Mesodermal cell (in vitro differentiated cells): ENCODE results near the gene RHBDF2.
A peak's percentile ranks its signal among the peaks of the same experiment; 100 is the strongest.

Source experiments
- H3K27ac ChIP-seq: 2 replicates; pipeline ENCODE4 v1.7.0; 2013; ENCODE audit warnings: mild to moderate bottlenecking, low read depth, low read length, moderate library complexity; ENCODE audit not compliant: severe bottlenecking
- H3K36me3 ChIP-seq: 2 replicates; pipeline ENCODE4 v1.7.1; 2013; ENCODE audit warnings: mild to moderate bottlenecking, low read length, moderate library complexity; ENCODE audit not compliant: control insufficient read depth, insufficient read depth
- H3K4me1 ChIP-seq: one replicate; pipeline ENCODE4 v1.7.1; 2013; ENCODE audit warnings: mild to moderate bottlenecking, low read length; ENCODE audit not compliant: insufficient read depth, control insufficient read depth, poor library complexity, severe bottlenecking
- H3K4me3 ChIP-seq: 2 replicates; pipeline ENCODE4 v1.7.0; 2013; ENCODE audit warnings: low read length, control low read depth, mild to moderate bottlenecking; ENCODE audit not compliant: insufficient read depth, poor library complexity, severe bottlenecking; ENCODE audit errors: extremely low read depth
- H3K9me3 ChIP-seq: 2 replicates; pipeline ENCODE4 v1.7.1; 2013; ENCODE audit warnings: mild to moderate bottlenecking, low read length, moderate library complexity; ENCODE audit not compliant: control insufficient read depth
- WGBS, 2 experiments: methylation state at CpG; one replicate each; pipeline ENCODE4 v1.1.5; 2013; ENCODE audit warnings: missing lambda C conversion rate in 2 of 2; ENCODE audit not compliant: insufficient coverage in 2 of 2; 5-methylcytosine and 5-hydroxymethylcytosine counted together

Gene RHBDF2

DNA sequence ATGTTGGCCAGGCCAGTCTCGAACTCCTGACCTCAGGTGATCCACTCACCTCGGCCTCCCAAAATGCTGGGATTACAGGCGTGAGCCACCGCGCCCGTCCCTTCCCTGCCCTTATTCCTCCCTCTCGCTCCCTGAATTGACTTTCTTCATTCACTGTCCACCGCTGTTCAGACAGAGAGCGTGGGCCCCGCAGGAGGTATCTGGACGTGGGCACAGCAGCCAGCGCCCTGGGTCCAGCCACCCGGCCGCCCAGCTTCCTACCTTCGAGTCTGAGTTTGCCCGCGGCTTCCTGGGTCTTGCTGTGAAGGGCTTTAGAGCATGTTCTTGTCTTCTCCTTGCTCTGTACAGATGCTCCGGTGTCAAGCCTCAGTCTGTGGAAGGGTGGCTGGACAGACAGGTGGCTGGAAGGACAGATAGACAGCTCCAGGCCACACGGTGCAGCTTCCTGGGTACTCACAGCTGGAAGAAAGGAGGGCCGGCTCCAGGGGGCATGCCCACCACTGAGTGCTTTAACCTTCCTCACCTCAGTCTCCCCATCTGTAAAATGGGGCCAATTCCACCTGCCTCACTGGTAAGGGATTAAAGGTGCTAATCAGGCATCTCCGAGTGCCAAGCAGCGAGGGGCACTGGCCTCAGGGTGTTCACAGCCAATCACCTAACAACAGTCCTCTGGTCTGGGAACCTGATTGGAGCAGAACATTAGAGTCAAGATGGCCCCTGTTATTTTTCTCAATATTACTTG, 13.6 kb downstream of the RHBDF2 start:
- Histone ChIP-seq H3K4me3 (no peak overlapping the region), H3K9me3 (no peaks in the 10 kb centered on the region), H3K4me1 (peaks cover 4% of the 10 kb centered on the region), H3K36me3 (no peaks in the 10 kb centered on the region), H3K27ac (no peak overlapping the region)
- WGBS, 2 experiments: 95 to 98% methylated on average over 19 to 20 of the region's 22 CpGs

DNA sequence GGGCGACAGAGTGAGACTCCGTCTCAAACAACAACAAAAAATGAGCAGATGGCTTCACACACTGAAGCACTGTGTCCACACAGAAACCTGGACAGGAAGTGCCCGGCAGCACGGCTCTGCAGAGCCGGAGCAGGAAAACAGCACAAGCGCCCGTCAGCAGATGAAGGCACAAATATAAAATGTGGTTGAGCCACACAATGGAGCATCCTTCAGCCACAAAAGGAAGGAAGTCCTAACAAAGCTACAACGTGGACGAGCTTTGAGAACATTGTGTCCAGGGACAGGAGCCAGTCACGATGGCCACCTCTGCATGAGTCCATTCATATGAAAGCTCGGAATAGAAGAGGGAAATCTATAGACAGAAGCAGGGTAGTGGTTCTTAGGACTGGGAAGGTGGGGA, 15.7 kb downstream of the RHBDF2 start:
- no peak overlapping the region for H3K4me3 ChIP-seq
- 81 to 87% methylated on average over 9 to 10 of the region's 11 CpGs for WGBS, 2 experiments

DNA sequence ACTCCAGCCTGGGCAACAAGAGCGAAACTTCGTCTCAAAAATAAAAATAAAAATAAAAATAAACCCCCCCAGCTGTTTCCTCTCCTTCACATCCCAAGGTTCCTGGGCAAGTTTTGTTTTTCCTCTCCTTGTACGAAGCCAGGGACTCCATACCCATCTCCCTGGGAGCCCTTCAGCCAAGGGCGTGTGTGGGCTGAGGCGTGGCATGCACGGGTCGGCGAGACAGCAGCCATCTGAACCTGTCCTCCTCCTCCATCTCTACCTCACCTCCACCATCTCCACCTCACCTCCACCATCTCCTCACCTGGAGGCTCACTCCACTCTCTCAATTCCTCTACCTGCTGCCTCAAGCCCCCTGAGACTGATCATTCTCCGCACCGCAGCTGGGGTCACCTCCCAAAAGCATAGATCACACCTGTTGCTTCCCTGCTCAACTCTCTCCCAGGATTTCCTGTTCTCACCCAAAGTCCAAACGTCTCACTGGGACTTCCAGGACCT, 16.9 kb downstream of the RHBDF2 start:
- 93 to 94% methylated on average over 7 to 9 of the region's 11 CpGs for WGBS, 2 experiments
- H3K4me3 ChIP-seq: no peak overlapping the region

More for the DNA sequence above, 15.7 kb downstream of the RHBDF2 start:
- Histone ChIP-seq H3K36me3 (no peaks in the 10 kb centered on the region), H3K4me1 (no peaks in the 10 kb centered on the region), H3K9me3 (no peaks in the 10 kb centered on the region), H3K27ac (no peak overlapping the region)

DNA sequence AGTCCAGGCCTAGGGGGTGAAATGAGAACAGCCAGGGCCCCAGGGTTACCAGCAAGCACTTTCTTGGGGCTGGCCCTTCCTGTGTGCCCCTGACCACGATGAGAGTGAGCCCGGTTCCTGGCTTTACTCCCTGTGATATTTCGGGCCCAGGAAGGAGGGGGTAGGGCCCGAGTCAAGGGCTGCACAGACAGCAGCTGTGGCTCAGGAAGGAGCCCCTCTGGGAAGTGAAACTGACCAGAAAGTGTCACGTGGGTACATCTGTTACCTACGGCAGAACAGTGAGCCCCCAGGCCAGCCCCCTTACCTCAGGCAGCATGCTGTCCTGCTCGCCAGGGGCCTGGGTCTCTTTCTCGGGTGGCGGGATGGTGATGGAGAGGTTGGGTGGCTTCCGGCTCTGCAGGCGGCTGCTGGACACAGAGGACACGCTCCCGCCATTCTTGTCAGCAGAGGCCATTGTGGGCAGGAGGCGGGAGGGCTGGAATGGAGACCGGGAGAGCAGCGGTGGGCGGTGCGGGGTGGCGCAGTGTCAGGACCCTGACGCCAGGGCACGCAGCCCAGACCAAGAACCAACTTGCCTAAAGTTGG, 20.1 kb downstream of the RHBDF2 start:
- 83 to 91% methylated on average over 14 to 21 of the region's 21 CpGs for WGBS, 2 experiments
- Histone ChIP-seq H3K4me3 (no peak overlapping the region), H3K27ac (peak overlapping the region; percentile 59), H3K9me3 (no peaks in the 10 kb centered on the region), H3K4me1 (no peaks in the 10 kb centered on the region), H3K36me3 (no peaks in the 10 kb centered on the region)

More for the DNA sequence above, 16.9 kb downstream of the RHBDF2 start:
- H3K4me1 ChIP-seq: no peaks in the 10 kb centered on the region
- no peaks in the 10 kb centered on the region for H3K9me3 ChIP-seq
- H3K36me3 ChIP-seq: no peaks in the 10 kb centered on the region
- no peak overlapping the region for H3K27ac ChIP-seq

DNA sequence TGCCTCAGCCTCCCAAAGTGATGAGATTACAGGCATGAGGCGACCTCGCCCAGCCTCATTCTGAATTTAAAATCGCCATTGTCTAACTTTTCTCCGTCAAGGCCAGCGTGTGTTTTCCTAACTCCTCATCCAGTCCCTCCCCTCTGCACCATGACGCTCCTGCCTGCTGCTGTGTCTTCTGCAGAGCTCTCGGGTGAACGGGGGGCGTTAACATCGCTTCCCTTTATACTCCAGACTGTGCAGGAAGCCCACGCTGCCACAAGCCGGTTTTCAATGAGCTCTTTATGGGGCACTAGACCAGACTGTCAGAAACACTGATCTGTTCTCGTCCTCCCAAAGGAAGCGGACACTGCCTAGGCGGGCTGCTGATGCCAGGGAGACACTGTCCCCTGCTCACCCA, 20.6 kb downstream of the RHBDF2 start:
- H3K4me3 ChIP-seq: no peak overlapping the region
- no peaks in the 10 kb centered on the region for H3K36me3 ChIP-seq
- H3K27ac ChIP-seq: peak overlapping the region; percentile 59
- H3K4me1 ChIP-seq: no peaks in the 10 kb centered on the region
- H3K9me3 ChIP-seq: no peaks in the 10 kb centered on the region
- 85 to 89% methylated on average over 13 to 15 of the region's 15 CpGs for WGBS, 2 experiments

DNA sequence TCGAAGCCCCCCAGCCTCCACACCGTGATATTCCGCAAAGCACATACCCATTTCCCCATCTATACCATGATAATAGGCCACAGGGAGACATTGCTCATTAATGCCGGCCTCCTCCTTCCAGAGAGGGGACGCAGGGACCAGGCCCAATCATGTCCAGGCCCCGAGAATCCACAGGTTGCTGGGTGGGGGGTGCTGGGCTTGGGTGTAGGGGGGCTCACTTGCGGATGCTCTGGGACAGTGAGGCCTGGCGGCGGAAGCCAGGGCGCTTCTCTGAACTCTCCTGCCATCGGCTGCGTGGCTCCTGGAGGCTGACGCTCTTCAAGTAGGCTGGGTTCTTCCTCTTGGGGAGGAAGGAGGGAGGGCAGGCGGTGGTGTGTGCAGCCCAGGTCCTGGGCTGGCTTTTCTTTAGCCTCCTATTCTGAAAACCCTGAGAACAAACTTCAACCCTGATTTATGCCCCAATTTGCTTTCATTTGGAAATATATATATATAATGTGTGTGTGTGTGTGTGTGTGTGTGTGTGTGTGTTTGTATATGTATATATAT, 21.6 kb downstream of the RHBDF2 start:
- Histone ChIP-seq H3K4me3 (no peak overlapping the region), H3K9me3 (no peaks in the 10 kb centered on the region), H3K4me1 (no peaks in the 10 kb centered on the region), H3K36me3 (no peaks in the 10 kb centered on the region), H3K27ac (no peak overlapping the region)
- 90 to 97% methylated on average over 5 to 10 of the region's 14 CpGs for WGBS, 2 experiments

DNA sequence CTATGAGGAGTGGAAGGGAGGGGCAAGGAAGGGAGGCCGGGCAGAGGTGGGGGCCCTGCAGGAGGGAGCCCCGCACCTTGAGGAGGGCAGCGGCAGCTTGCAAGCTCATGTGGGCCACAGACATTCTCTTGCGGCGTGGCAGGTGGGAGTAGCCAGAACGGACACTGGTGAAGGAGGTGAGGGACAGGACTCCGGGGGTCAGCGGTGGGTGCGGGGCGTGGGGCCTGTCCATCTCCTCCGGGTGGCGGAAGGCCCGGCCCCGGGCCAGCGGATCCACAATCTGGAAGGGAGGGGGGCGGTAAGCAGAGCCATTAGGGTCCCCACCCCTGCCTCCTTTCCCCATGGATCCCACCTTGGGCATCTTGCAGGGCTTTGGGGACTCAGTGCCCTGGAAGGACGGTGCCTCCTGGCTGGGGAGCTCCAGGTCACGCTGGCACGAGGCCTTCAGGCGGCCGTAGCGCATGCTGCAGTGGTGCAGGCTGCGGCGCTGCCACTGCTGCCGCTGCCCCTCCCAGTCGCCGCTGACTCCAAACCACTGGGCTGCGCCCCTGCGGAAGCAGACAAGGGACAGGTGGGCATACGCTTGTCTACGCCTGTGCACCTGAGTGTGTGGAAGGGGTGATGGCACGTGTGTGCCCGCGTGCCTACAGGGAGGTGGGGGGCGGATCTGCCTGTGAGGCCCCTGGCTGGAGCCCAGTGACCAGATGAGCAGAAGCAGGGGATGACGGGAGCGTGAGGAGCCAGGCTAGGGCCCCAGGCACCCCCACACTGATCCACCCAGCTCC, 22.3 kb downstream of the RHBDF2 start:
- H3K27ac ChIP-seq: no peak overlapping the region
- H3K9me3 ChIP-seq: no peaks in the 10 kb centered on the region
- WGBS, 2 experiments: 92 to 94% methylated on average over 29 to 37 of the region's 37 CpGs
- H3K4me3 ChIP-seq: no peak overlapping the region
- H3K4me1 ChIP-seq: no peaks in the 10 kb centered on the region
- H3K36me3 ChIP-seq: no peaks in the 10 kb centered on the region

DNA sequence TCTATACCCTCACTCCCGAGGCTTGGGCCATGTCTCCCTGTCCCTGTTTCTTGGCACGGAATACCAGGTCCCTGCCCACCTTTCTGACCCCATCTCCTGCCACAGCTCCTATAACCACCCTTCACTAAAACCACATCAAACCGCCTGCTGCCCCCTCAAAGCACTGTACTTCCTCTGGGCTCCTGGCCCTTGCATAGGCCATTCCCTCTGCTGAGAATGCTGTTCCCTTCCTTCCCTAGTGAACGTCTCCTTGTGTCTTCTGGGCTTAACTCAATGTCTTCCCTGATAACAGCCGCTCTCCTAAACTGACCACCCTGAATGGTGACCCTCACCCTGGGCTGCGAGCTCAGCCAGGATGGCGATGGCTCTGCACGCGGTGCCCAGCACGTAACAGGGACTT, 23.1 kb downstream of the RHBDF2 start:
- no peaks in the 10 kb centered on the region for H3K36me3 ChIP-seq
- no peaks in the 10 kb centered on the region for H3K4me1 ChIP-seq
- H3K4me3 ChIP-seq: no peak overlapping the region
- 92 to 96% methylated on average over 9 of the region's 10 CpGs for WGBS, 2 experiments
- H3K9me3 ChIP-seq: no peaks in the 10 kb centered on the region
- H3K27ac ChIP-seq: no peak overlapping the region

DNA sequence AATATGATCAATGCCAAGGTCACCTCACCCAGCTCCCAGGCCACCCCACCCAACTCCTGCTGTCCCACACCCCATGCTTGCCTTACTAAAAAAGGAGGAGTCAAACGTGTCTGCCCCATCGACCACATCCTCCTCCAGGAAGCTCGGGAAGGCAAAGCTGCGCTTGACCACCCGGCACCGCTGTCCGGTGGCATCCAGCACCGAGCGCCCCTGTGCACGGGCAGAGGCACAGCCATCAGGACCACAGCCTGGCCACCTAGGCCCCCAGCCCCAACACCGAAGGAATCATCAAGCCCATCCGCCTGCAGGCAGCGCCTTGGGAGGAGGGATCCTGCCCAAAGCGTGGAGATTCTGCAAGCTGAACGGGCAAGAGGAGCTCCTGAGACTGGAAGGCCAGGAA, 23.6 kb downstream of the RHBDF2 start:
- 92 to 95% methylated on average over 14 to 15 of the region's 15 CpGs for WGBS, 2 experiments
- H3K4me3 ChIP-seq: no peak overlapping the region
- H3K4me1 ChIP-seq: no peaks in the 10 kb centered on the region
- no peaks in the 10 kb centered on the region for H3K9me3 ChIP-seq
- H3K36me3 ChIP-seq: no peaks in the 10 kb centered on the region
- no peak overlapping the region for H3K27ac ChIP-seq

DNA sequence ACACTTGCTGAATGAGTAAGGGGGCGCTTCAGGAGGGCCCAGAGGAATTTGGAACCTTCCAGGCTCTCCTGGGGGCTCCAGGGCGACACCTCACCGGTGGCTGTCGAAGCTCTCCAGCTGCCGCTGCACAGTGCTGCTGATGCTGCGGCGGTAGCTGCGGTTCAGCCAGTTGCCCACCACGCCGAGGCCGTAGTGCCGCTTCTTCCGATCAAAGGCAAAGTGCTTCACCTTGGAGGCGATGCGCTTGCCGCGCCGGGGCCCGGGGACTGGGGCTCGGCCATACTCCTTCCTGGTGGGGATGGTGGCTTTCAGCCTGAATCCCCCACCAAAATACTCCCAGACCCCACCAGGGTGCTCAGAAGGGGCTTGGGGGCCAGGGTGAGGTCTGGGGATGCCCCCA, 24.5 kb downstream of the RHBDF2 start:
- 88 to 95% methylated on average over 17 to 20 of the region's 20 CpGs for WGBS, 2 experiments
- no peak overlapping the region for H3K4me3 ChIP-seq
- H3K27ac ChIP-seq: no peak overlapping the region
- no peaks in the 10 kb centered on the region for H3K36me3 ChIP-seq
- H3K9me3 ChIP-seq: no peaks in the 10 kb centered on the region
- no peaks in the 10 kb centered on the region for H3K4me1 ChIP-seq
